Lower lobe of right lung (tissue), 2 donors: ENCODE results near the gene S100A3. TPM values are rescaled to one million over a fixed set of nuclear protein-coding genes. Genes with fewer than 3 reads are reported as not detected.
A peak's percentile ranks its signal among the peaks of the same experiment; 100 is the strongest.

Experiments used
- ATAC-seq, 2 donors: fragments of 200-7000 bp; cut with Tn5 transposase; one replicate each; pipeline ENCODE4 v1.9.1; 2020 to 2022; ENCODE audit warnings: mild to moderate bottlenecking in 2 of 2, moderate library complexity in 2 of 2
- DNase-seq: peaks from one replicate; pipeline ENCODE4 v3.0.0-alpha.2; 2020
- H3K27ac ChIP-seq: fragments of 200-600 bp; one replicate; pipeline ENCODE4 v1.8.0; 2022
- H3K27me3 ChIP-seq: fragments of 200-600 bp; one replicate; pipeline ENCODE4 v1.8.0; 2022; ENCODE audit warnings: low read depth
- H3K36me3 ChIP-seq: fragments of 200-600 bp; one replicate; pipeline ENCODE4 v1.8.0; 2022; ENCODE audit warnings: mild to moderate bottlenecking
- H3K4me1 ChIP-seq: fragments of 200-600 bp; one replicate; pipeline ENCODE4 v1.8.0; 2022
- H3K4me3 ChIP-seq: fragments of 200-600 bp; one replicate; pipeline ENCODE4 v1.8.0; 2022; ENCODE audit warnings: mild to moderate bottlenecking
- H3K9me3 ChIP-seq: fragments of 200-600 bp; one replicate; pipeline ENCODE4 v1.8.0; 2022
- CTCF ChIP-seq: fragments of 200-600 bp; IDR thresholded peaks from one replicate; pipeline ENCODE4 v1.8.0; 2022; ENCODE audit warnings: antibody characterized with exemption, mild to moderate bottlenecking
- intact Hi-C: fragments of 100-400 bp; cut with DNase I; formaldehyde crosslinking; loops from one replicate; pipeline ENCODE4 v1.11.0; 2022
- total RNA-seq: library from RNA; stranded (reverse); fragmentation: NEBNext Ultra II Directional; extraction: Animal tissue kit (Norgen Biotek cat#: 25700); gene quantifications from one replicate; pipeline ENCODE4 v1.2.1, GENCODE V29; 2021
- donor health status: DM: no; HTN: yes; CAD: no; lungs with severe emphysema.

The S100A3 gene
- total RNA-seq, 1 donor from 2014 or later, result 4.5 TPM

GRCh38 chr1:153509729-153510354 lies 39.2 kb downstream of the S100A3 start:
- Histone ChIP-seq H3K27ac (no peak overlapping the region), H3K36me3 (no peaks in the 10 kb centered on the region), H3K4me3 (no peak overlapping the region), H3K9me3 (no peaks in the 10 kb centered on the region), H3K27me3 (no peaks in the 10 kb centered on the region), H3K4me1 (peaks cover 7% of the 10 kb centered on the region)
- intact Hi-C loops, result loop anchor here (10.0 kb wide), 1 partner anchor 55 kb away; the partner anchor contains the start of gene S100A2
- TF ChIP-seq CTCF, result peak; percentile 68
- peak; percentile 50 to 52 for ATAC-seq
- peak; percentile 70 for DNase-seq

GRCh38 chr1:153509036-153509435 lies 40.0 kb downstream of the S100A3 start:
- no peak for TF ChIP-seq CTCF
- Histone ChIP-seq H3K27me3 (no peaks in the 10 kb centered on the region), H3K9me3 (no peaks in the 10 kb centered on the region), H3K27ac (no peak overlapping the region), H3K4me3 (no peak overlapping the region), H3K36me3 (no peaks in the 10 kb centered on the region), H3K4me1 (peaks cover 7% of the 10 kb centered on the region)
- DNase-seq, result no peak
- intact Hi-C loops, result no loop called here
- ATAC-seq, result no peak

DNA sequence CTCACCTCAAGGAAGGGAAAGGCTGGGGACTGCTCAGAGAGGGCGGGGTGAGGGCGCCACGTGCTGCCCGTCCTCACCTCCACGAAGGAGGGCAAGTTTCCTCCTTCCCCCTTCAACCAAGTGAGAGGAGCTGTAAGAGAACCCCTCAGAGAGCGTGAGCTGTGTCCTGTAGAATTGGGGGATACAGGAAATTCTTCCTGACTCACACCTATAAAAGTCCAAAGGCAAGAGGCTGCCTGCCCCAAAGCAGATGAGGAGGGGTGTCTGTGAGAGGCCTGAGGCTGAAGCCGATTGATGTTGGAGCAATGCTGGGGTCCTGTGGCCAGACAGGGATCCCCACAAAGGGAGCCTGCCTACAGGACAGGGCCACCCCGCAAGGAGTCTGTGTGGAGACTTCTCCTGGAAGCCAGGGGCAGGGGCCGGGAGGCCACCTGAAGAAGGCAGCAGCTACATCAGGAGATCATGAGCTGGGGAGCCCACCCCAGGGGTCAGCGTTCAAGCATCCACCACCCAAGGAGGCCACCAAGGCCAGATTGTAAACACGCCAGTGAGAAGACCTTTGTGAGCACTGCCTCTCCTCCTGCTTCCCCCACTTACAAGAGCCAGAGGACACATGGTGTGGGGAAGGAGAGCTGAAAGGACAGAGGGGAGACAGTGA lies 41.0 kb downstream of the S100A3 start:
- Histone ChIP-seq H3K36me3 (no peaks in the 10 kb centered on the region), H3K4me3 (no peak overlapping the region), H3K27me3 (no peaks in the 10 kb centered on the region), H3K27ac (peak overlapping the region; percentile 41), H3K4me1 (peaks cover 7% of the 10 kb centered on the region), H3K9me3 (no peaks in the 10 kb centered on the region)
- intact Hi-C loops, result no loop called here
- DNase-seq, result no peak
- no peak for TF ChIP-seq CTCF
- ATAC-seq, result no peak

DNA sequence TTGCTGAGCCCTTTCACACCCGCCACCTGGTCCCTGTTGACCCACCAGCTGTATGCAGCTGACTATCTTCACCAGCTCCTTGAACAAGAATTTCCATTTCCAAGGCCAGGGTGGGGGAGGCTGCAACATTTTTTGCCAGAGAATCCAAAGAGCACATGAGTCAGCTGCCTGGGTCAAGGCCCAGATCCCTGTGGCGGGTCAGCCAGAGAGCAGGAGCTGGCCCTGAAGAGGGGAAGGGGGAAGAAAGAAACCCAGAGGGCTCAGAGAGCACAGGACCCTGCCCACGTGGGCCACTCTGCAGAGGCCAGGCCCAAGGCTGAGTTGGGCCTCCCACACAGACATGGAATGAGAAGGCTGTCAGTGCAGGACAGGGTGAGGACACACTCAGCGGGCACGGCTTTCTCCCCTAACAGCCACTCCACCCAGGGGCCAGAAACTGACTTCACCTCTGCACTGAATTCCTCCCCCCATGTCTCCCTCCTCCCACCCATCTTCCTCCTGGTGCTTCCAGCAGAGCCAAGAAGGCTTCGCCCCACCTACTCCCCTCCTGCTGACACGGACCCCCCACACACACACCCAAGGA lies 42.1 kb downstream of the S100A3 start:
- ATAC-seq, result peak; percentile 61 to 80
- Histone ChIP-seq H3K4me3 (no peak overlapping the region), H3K27ac (peak overlapping the region; percentile 41), H3K9me3 (no peaks in the 10 kb centered on the region), H3K36me3 (no peaks in the 10 kb centered on the region), H3K4me1 (peaks cover 7% of the 10 kb centered on the region), H3K27me3 (no peaks in the 10 kb centered on the region)
- DNase-seq, result peak; percentile 55
- intact Hi-C loops, result no loop called here
- no peak for TF ChIP-seq CTCF

- no peak for TF ChIP-seq CTCF
- H3K4me1 ChIP-seq, result peaks cover 7% of the 10 kb centered on the region
- no peaks in the 10 kb centered on the region for H3K27me3 ChIP-seq
- no peak overlapping the region for H3K4me3 ChIP-seq
- H3K9me3 ChIP-seq, result no peaks in the 10 kb centered on the region
- no peaks in the 10 kb centered on the region for H3K36me3 ChIP-seq
- intact Hi-C loops, result no loop called here
- ATAC-seq (no peak), DNase-seq (no peak)
- H3K27ac ChIP-seq, result no peak overlapping the region
Observed at GRCh38 chr1:153506386-153506785, 42.7 kb downstream of the S100A3 start.
